Esophagus muscularis mucosa (tissue), 4 donors: Measurements from ENCODE around the gene RASAL2.

Source experiments
- CTCF ChIP-seq, 3 experiments: fragments of 200-600 bp in 2 of 3; fragments of 450-650 bp in 1 of 3; sonication (generic) in 2 of 3; IDR thresholded peaks; one replicate each; pipeline ENCODE4 v1.5.1; 2017 to 2019; ENCODE audit warnings: antibody characterized with exemption in 3 of 3, mild to moderate bottlenecking in 2 of 3, moderate library complexity in 1 of 3
- EP300 ChIP-seq: sonication (generic); formaldehyde crosslinking; IDR thresholded peaks from one replicate; pipeline ENCODE4 v1.6.1; 2017; ENCODE audit warnings: antibody characterized with exemption
- POLR2A ChIP-seq: fragments of 450-650 bp; IDR thresholded peaks from one replicate; pipeline ENCODE4 v1.6.1; 2017; ENCODE audit warnings: antibody characterized with exemption, moderate library complexity, mild to moderate bottlenecking, low read depth
- POLR2AphosphoS5 ChIP-seq, 2 donors: sonication (generic); formaldehyde crosslinking; IDR thresholded peaks; one replicate each; pipeline ENCODE4 v1.6.1; 2017; ENCODE audit warnings: antibody characterized with exemption in 2 of 2

DNA sequence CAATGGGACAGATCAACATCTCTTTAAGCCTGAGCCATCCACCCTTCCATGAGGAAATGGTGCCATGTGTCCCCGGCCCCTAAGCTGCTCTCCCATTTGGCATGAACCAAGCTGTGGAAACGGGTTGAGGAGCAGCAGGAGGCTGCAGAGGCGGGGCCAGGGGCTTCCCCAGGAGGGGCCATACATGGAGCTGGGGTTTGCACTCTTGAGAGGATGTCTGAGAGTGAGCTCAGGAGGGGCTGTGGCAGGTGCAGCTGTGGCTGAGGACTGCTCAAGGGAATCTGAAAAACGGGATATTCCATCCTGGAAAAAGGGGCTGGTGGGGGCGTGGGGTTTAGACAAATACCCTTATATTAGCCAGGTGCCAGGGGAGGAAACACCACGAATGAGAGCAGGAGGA, 409.9 kb downstream of the RASAL2 start:
- TF ChIP-seq POLR2A (no peak), CTCF (IDR thresholded peaks at IDR 0.05) (no peak), POLR2AphosphoS5 (IDR thresholded peaks at IDR 0.05) (no peak), EP300 (no peak)
